GM12873 (cell line): ENCODE results near the gene ABCC1.

Experiments
- TF ChIP-seq, protein P1 (sequence below): IDR thresholded peaks from 2 replicates; pipeline ENCODE4 v1.5.1; 2012; ENCODE audit warnings: low read depth, mild to moderate bottlenecking, moderate library complexity, low read length, control low read depth; ENCODE audit not compliant: insufficient read depth; ENCODE audit errors: missing control alignments

The ABCC1 gene

GRCh38 chr16:15966836-15967546 is 17.6 kb downstream of the ABCC1 start:
- TF ChIP-seq, protein P1, sequence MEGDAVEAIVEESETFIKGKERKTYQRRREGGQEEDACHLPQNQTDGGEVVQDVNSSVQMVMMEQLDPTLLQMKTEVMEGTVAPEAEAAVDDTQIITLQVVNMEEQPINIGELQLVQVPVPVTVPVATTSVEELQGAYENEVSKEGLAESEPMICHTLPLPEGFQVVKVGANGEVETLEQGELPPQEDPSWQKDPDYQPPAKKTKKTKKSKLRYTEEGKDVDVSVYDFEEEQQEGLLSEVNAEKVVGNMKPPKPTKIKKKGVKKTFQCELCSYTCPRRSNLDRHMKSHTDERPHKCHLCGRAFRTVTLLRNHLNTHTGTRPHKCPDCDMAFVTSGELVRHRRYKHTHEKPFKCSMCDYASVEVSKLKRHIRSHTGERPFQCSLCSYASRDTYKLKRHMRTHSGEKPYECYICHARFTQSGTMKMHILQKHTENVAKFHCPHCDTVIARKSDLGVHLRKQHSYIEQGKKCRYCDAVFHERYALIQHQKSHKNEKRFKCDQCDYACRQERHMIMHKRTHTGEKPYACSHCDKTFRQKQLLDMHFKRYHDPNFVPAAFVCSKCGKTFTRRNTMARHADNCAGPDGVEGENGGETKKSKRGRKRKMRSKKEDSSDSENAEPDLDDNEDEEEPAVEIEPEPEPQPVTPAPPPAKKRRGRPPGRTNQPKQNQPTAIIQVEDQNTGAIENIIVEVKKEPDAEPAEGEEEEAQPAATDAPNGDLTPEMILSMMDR = no peak

DNA sequence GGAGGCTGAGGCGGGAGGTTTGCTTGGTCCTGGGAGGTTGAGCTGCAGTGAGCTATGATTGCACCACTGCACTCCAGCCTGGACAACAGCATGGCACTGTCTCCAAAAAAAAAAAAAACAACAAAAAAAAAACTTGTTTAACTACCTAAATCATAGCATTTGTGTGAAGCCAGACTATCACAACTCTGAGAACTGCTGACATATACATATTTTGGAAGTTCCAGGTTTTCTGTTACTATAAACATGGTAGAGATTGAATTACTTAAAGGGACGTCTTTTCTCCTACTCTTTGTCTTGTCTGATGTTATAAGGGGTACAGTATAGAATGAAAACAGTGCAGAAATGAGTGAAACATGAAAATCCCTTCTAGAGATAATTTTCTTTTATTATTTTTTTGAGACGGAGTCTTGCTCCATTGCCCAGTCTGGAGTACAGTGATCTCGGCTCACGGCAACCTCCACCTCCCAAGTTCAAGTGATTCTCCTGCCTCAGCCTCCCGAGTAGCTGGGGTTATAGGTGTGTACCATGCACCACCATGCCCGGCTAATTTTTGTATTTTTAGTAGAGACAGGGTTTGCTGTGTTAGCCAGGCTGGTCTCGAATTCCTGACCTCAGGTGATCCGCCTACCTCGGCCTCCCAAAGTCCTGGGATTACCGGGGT is 18.4 kb downstream of the ABCC1 start:
- TF ChIP-seq, protein P1 = no peak

DNA sequence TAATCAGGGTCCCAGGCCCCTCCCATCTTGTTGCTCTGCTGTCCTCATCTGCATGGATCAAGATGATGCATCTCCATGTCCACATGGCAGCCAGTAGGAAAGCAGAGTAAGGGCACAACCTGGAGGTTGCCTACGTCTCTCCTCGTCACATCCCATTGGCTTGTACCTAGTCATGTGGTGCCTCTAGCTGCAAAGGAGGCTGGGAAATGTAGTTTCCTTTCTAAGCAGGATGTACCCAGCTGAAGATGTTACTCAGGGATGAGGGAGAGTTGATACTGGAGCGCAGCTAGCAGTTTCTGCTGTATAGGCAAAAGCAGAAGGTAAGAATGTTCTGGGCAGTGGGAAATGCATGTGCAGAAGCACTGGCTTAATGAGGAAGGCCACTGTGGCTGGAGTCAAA is 20.8 kb downstream of the ABCC1 start:
- TF ChIP-seq, protein P1 = no peak

- TF ChIP-seq, protein P1 = no peak
These were observed 21.5 kb downstream of the ABCC1 start for GRCh38 chr16:15970743-15971439.

- TF ChIP-seq, protein P1 = no peak
These were observed 22.0 kb downstream of the ABCC1 start for GRCh38 chr16:15971440-15971815.

- TF ChIP-seq, protein P1 = no peak
These were observed 22.8 kb downstream of the ABCC1 start for GRCh38 chr16:15972046-15972868.

DNA sequence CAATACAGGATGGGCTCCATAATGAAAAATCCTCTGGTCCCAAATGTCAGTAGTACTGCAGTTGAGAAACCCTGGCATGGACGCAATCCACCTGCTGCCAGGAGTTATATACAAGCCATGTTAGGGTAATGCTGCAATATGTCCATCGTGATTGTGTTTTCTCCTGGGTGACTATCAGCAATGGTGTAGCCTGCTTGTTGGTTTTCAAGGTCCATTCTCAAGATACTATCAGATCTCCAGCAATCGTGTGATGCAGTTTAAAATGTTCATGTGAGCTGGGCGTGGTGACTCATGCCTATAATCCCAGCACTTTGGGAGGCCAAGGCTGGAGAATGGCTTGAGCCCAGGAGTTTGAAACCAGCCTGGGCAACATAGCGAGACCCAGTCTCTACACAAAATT is 24.0 kb downstream of the ABCC1 start:
- TF ChIP-seq, protein P1 = no peak
